GM21737 (cell line): ENCODE results near the gene BANP.
"Not testable (repeated sequence)": the region's sequence is repeated elsewhere in the genome, so short reads cannot be mapped to it uniquely, and the experiment has no call there.

ENCODE experiments used
- ATAC-seq: cut with Tn5 transposase; IDR thresholded peaks from one replicate; pipeline ENCODE4 v1.9.1; 2021; ENCODE audit warnings: mild to moderate bottlenecking, moderate library complexity; ENCODE audit not compliant: unreplicated experiment

Gene BANP

DNA sequence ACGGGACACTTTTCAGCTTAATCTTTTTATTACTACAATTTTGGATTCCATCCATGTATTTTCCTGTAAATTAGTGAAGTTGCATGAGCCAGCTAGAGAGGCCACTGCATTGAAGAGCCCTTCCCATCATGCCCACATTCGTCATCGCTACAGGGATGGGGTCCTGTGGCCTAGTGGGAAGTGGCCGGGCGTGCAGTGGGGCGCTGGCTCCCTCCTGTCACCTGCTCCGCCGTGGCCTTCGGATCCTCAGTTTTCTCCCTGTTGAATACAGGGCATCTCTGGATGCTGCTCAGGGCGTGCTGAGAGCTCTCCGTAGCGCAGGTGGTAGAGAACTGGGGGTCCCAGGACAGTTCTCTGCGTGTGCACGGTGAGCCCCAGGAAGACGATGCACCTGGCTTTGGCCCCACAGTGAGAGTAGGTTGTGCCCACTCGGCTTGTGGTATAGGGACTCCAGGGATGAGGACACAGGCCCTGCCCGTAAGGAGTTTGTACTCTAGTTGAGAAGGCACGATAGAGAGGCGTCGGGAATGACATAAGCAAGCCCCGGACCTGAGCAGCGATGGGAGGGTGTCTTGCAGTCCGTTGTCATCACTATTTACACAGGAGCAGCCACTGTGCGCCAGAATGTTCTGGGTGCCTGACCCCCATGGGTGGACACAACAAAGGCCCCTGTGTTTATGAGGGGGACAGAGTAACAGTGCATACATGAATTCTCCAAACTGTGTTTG is 74.8 kb downstream of the BANP start:
- ATAC-seq = not testable (repeated sequence)

GRCh38 chr16:88026964-88027938 is 76.0 kb downstream of the BANP start:
- no peak for ATAC-seq

GRCh38 chr16:88028177-88028930 is 77.1 kb downstream of the BANP start:
- not testable (repeated sequence) for ATAC-seq

- ATAC-seq = no peak
These were observed 79.3 kb downstream of the BANP start for GRCh38 chr16:88030498-88030897.

DNA sequence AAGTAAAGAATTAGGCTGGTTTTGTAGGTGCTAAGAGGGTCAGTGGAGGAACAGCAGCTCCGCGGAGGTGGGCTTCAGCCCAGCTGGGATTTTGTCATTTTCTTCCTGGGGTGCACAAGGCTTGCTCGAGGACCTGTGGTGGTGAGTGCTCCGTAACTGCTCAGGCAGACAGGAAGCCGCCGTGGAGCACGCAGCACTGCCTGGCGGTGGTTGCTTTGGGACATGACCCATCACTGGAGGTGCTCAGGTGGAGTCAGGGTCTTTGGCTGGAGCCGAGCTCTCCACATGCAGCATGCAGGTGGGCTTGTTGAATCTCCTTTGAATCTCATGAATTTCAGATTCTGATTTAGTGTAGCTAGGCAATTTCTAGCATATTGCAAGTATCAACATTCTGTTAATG is 79.7 kb downstream of the BANP start:
- ATAC-seq = not testable (repeated sequence)

DNA sequence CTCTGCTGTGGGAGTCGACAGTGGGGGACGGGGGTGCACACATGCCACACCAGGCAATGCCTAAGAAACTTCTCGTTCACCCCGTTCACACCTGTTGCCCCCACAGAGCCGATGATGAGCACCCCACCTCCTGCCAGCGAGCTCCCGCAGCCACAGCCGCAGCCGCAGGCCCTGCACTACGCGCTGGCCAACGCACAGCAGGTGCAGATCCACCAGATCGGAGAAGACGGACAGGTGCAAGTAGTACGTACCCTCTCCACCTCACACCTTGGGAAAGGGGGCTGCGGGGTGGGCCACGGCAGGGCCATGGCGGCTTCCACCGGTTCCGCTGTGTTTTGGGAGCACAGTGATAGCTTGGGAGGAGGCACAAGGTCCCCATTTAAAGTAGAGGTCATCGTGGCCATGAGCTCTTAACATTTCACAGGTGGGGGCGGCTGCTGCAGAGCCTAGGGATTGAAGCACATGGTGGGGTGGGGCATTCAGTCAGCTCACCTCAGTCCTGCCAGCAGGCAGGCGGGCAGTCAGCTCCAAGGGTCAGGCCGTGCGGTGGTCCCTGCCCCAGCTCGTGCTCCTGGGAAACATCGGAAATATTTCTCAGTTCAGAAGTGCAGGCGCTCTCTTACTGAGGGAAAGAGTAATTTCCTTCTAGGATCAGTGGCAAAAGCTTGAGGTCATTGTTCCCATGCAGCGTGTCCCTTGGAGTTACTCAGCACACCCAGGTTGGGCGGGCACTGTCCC is 81.9 kb downstream of the BANP start:
- ATAC-seq = not testable (repeated sequence)

GRCh38 chr16:88034770-88035169 is 83.5 kb downstream of the BANP start:
- ATAC-seq = no peak

DNA sequence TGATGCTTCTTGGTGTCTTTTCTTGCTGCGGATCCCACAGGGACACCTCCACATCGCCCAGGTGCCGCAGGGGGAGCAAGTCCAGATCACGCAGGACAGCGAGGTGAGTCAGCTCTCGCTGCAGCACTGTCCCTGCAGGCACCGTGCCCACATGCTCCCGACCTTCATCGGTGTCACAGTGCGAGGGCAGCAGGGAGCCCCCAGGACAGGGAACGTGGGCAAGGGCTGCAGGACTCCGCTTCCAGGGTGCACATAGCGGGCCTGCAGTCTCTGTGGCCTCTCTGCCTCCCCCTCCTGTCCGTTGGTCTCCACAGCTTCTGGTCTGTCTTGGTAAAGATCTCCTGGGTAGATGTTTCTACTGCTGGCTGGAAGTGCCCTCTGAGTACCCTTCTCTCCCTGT is 84.1 kb downstream of the BANP start:
- ATAC-seq = no peak

DNA sequence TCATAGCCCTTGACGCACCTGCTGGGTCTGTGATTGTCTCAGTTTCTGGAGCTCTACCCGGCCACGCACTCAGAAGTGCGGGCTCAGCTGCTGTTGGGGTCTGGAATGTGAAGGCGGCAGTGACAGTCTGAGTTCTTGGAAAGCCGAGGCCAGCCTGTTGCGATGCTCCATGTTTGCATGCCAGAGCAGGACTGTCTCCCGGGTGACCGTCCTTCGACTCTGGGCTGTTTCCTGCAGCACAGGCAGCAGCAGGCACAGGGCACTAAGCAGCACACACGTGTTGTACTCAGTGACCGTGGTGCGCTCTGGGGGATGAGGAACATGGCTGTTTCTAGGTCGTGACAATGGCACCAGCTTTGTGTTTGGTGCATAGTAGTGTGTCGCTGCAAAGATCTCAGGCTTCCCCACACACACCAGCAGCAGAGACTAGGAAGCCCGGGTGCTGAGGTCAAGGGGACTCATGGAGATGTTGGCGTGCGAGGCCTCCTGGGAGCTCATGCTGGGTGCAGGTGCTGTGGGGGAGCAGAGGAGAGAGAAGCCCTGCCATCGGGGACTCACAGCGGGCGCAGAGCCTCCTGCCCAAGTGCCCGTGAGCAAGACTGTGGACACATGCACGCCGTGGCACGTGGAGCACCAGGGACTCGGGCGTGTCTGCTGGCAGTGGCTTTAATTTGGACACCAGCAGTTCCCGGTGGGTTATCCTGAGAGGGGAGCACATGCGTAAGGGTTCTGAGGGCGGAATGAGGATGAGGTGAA is 84.8 kb downstream of the BANP start:
- not testable (repeated sequence) for ATAC-seq

DNA sequence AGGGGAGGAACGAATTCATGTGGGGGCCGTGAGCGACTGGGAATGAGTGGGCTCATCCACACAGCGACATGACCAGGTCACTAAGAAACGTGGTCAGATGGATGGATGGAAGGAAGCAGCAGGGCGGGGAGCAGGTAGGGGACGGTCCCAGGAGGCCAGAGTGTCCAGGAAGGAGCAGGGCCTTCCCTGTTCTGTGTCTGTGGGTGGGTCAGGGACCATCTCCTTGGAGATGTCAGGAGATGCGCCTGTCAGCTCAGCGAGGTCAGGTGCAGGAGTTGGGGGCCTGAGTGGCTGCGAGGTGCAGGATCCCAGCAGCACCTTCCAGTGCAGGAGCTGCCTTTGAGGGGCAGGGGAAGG is 85.4 kb downstream of the BANP start:
- not testable (repeated sequence) for ATAC-seq

- not testable (repeated sequence) for ATAC-seq
These were observed 86.1 kb downstream of the BANP start for GRCh38 chr16:88037359-88037758.

DNA sequence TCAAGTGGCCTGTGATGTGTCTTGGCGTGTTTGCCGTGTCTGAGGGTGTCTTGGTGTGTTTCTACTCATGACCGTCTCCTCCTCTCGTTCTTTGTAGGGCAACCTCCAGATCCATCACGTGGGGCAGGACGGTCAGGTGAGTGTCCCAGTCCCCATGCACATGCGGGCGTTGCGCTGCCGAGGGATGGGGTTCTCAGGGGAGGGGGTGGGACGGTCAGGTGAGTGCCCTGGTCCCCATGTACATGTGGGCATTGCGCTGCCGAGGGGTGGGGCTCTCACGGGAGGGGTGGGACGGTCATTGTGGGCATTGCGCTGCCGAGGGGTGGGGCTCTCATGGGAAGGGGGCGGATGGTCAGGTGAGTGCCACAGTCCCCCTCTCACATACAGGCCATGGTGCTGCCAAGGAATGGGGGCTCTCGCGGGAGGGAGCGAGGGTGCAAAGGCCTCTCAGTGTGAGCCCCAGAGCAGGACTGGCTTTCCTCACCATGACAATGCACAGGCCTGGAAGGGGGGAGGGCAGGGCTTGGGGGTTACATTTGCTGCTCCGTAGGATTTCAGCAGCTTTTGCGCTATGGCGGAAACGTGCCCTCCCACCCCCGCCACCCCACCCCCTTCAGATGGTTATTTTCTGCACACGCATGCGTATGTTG is 86.8 kb downstream of the BANP start:
- not testable (repeated sequence) for ATAC-seq

DNA sequence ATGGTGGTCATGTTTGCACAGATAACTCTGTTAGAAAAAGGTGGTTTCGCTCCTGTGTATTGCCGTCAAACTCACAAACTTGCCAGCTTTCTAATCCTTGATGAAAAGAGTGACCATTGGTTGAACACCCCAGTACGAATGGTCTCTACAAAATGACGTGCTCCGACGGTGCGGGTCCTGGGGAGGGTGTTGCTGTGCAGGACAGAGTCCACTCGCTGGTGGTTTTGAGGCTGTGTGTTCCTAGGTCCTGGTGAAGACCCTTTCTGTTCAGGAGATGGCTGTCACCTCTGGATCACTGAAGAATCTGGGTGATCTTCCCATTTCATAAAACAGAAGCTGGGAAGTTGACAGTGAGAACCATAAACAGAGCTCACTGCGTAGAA is 87.3 kb downstream of the BANP start:
- ATAC-seq = not testable (repeated sequence)

DNA sequence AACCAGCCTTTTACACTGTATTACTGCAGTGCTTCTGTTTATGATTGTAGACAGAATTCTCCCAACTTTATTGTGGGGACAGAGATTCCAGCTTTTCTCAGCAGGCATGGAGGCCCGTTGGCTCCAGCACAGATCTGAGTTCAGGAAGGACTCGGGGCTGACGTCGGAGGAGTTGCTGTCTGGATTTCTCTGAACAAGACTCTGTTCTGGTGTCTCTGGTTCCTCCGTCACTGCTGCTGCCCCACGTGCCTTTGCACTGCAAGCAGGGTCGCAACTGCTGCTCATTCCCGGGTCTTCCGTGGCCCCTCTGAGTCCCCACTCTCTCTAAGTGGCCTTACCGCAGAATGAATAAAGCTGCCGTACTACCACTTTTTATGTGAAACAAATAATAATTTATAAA is 88.4 kb downstream of the BANP start:
- ATAC-seq = no peak

DNA sequence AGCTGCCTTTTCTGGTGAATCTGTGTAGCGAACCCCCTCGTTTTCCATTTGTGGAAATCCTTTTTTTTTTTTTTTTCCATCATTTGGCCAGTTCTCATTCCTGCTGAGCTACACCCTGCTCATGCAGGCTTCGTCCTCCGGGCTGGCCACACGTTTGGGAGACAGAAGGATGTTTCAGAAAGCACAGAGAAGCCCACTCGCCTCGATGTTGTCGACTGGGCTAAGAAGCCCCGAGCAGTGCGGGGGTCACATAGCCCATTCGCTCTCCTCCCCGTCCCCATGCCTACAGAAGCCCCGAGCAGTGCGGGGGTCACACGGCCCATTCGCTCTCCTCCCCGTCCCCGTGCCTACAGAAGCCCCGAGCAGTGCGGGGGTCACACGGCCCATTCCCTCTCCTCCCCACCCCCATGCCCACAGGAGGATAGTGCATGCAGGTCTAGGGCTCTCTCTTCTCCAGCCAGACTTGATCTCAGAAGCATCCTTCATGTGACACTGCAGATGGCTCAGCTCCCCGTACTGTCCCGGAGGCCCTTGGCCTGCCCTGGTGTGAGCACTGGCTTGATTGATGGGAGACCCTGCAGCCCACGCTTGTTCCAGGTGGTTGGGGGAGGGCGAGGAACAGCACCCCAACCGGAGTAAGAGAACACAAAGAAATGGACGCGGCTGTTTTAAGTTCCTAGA is 89.1 kb downstream of the BANP start:
- not testable (repeated sequence) for ATAC-seq

DNA sequence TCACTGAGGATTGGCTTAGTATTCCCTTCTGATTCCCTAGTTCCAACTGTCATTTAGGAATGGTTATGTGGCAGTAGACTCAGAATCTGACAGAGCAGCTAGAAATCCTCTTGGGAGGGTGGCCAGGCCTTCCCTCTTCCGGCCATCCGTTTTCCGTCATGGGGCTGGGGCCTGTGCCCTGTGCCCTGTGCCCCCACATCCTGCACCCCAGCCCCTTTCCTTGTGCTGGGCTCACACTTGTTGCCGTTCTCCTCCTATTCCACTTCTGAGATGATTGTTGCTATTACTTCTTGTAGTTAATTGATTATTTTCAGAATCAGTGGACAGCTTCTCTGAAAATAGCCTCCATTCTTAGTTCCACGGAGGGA is 89.6 kb downstream of the BANP start:
- ATAC-seq = not testable (repeated sequence)

DNA sequence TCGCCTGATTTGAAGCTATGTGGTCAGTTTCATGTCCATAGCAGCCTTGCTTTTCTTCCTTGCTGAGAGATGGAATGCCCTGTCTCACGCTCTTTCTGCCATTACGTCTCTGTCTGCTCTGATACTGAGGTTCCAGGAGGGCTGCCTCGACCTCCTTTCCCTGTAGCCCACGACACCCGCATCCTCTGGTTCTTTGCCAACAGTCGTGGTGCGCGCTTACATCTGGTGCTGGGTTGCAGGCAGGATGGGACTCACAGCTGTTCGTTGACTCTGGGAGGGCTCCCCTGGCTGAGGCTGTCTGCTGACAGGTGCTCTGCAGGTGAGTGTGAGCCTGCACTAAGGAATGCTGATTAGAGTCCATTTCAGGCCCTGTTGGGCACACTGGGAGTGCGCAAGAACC is 90.3 kb downstream of the BANP start:
- ATAC-seq = not testable (repeated sequence)

DNA sequence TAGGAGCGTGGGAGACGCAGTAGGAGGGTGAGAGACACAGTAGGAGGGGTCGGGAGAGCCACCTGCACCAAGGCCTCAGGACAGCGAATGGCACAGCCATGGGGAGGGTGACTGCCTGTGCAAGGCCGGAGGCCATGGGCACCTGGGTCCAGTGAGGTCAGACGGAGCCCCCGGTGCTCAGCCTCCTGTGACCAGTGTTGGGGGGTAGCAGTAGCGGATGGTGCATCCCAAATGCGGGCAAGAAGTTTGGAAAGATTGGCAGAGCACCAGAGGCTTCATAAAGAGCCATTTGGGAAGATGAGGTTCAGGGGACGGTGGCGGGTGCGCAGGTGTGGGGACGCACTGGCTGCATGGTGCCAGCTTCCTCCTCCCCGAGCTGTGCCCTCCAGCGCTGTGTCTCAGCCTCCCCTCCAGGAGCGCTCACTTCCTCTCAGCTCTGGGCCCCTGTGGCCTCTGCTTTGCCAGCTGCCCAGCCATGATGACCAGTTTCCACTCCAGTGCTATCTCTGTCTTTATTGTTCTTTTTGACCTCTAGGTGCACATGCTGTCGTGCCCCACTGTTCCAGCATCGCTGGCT is 90.8 kb downstream of the BANP start:
- ATAC-seq = not testable (repeated sequence)
